ENCODE results near the gene SF3A1. TPM values are rescaled to one million over a fixed set of nuclear protein-coding genes. Genes with fewer than 3 reads are reported as not detected.
A peak's percentile ranks its signal among the peaks of the same experiment; 100 is the strongest.

Gene SF3A1
- total and polyA plus RNA-seq, 9 of the 15 experiments (the other 6 are each of a cell fraction or from before 2014, with no cell fraction given): 6.7 to 228 (median 13.0) TPM

DNA sequence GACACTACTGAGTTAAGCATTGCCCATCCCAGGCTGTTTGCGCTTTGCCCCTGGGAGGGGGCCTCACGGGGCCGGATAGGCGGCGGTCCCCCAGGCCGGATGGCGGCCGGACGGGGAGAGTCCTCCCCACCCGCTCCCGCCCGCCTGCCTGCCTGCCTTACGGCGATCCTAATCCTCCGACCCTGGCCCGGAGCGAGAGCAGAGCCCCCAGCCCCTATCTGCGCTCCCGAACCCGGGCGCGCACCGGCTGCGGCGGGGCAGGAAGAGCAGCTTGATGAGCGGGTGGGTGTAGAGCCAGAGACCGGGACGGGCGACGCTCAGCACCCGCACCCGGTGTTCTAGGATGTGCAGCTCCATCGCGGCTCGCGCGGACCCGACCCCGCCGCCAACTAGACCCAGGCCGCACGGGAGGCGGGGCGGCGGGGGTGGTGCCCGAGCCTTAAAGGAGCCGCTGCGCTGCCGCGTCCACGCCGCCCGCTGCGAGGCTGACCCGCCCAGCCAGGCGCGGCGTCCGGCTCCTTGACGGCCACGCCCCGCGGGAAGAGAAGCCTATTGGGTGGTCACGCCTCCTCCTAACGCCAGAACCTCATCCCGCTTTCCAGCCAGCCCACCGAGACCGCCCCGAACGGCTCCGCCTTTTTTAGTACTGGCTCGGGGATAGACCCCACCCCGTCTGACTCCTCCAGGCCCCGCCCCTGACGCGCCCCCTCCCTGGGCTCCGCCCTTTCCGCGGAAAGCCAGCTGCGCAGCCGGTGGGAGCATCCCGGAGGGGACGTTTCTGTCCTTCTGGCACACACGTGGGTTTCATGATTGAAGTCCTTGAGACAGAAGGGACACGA is 67.3 kb downstream of the SF3A1 start, which contains the start of gene CASTOR1 (continued):
- TF ChIP-seq, protein P1, sequence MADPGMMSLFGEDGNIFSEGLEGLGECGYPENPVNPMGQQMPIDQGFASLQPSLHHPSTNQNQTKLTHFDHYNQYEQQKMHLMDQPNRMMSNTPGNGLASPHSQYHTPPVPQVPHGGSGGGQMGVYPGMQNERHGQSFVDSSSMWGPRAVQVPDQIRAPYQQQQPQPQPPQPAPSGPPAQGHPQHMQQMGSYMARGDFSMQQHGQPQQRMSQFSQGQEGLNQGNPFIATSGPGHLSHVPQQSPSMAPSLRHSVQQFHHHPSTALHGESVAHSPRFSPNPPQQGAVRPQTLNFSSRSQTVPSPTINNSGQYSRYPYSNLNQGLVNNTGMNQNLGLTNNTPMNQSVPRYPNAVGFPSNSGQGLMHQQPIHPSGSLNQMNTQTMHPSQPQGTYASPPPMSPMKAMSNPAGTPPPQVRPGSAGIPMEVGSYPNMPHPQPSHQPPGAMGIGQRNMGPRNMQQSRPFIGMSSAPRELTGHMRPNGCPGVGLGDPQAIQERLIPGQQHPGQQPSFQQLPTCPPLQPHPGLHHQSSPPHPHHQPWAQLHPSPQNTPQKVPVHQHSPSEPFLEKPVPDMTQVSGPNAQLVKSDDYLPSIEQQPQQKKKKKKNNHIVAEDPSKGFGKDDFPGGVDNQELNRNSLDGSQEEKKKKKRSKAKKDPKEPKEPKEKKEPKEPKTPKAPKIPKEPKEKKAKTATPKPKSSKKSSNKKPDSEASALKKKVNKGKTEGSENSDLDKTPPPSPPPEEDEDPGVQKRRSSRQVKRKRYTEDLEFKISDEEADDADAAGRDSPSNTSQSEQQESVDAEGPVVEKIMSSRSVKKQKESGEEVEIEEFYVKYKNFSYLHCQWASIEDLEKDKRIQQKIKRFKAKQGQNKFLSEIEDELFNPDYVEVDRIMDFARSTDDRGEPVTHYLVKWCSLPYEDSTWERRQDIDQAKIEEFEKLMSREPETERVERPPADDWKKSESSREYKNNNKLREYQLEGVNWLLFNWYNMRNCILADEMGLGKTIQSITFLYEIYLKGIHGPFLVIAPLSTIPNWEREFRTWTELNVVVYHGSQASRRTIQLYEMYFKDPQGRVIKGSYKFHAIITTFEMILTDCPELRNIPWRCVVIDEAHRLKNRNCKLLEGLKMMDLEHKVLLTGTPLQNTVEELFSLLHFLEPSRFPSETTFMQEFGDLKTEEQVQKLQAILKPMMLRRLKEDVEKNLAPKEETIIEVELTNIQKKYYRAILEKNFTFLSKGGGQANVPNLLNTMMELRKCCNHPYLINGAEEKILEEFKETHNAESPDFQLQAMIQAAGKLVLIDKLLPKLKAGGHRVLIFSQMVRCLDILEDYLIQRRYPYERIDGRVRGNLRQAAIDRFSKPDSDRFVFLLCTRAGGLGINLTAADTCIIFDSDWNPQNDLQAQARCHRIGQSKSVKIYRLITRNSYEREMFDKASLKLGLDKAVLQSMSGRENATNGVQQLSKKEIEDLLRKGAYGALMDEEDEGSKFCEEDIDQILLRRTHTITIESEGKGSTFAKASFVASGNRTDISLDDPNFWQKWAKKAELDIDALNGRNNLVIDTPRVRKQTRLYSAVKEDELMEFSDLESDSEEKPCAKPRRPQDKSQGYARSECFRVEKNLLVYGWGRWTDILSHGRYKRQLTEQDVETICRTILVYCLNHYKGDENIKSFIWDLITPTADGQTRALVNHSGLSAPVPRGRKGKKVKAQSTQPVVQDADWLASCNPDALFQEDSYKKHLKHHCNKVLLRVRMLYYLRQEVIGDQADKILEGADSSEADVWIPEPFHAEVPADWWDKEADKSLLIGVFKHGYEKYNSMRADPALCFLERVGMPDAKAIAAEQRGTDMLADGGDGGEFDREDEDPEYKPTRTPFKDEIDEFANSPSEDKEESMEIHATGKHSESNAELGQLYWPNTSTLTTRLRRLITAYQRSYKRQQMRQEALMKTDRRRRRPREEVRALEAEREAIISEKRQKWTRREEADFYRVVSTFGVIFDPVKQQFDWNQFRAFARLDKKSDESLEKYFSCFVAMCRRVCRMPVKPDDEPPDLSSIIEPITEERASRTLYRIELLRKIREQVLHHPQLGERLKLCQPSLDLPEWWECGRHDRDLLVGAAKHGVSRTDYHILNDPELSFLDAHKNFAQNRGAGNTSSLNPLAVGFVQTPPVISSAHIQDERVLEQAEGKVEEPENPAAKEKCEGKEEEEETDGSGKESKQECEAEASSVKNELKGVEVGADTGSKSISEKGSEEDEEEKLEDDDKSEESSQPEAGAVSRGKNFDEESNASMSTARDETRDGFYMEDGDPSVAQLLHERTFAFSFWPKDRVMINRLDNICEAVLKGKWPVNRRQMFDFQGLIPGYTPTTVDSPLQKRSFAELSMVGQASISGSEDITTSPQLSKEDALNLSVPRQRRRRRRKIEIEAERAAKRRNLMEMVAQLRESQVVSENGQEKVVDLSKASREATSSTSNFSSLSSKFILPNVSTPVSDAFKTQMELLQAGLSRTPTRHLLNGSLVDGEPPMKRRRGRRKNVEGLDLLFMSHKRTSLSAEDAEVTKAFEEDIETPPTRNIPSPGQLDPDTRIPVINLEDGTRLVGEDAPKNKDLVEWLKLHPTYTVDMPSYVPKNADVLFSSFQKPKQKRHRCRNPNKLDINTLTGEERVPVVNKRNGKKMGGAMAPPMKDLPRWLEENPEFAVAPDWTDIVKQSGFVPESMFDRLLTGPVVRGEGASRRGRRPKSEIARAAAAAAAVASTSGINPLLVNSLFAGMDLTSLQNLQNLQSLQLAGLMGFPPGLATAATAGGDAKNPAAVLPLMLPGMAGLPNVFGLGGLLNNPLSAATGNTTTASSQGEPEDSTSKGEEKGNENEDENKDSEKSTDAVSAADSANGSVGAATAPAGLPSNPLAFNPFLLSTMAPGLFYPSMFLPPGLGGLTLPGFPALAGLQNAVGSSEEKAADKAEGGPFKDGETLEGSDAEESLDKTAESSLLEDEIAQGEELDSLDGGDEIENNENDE (IDR thresholded peaks at IDR 0.05; ENCODE audit: low read depth, low read length): no peak
- no peak for TF ChIP-seq ZNF507 (tag; conservative IDR thresholded peaks at IDR 0.05)
- no peak for TF ChIP-seq CREM (IDR thresholded peaks at IDR 0.05; ENCODE audit: low read depth)
- no peak for TF ChIP-seq SAFB (IDR thresholded peaks at IDR 0.05; ENCODE audit: borderline replicate concordance, low read depth, low read length)
- no peak for TF ChIP-seq MTA1 (IDR thresholded peaks at IDR 0.05; ENCODE audit: borderline replicate concordance)
- TF ChIP-seq U2AF1 (optimal IDR thresholded peaks at IDR 0.05; ENCODE audit: low read depth, low read length): no peak
- TF ChIP-seq TAF1 (IDR thresholded peaks at IDR 0.05; ENCODE audit: control insufficient read depth, extremely low read depth, insufficient read depth, low read length, severe bottlenecking): no peak
- TF ChIP-seq HOMEZ (CRISPR knock-in tag; IDR thresholded peaks at IDR 0.05): no peak
- no peak for TF ChIP-seq HLTF (IDR thresholded peaks at IDR 0.05)
- TF ChIP-seq EP400 (IDR thresholded peaks at IDR 0.05): no peak
- no peak for TF ChIP-seq LEF1 (IDR thresholded peaks at IDR 0.05)
- TF ChIP-seq KLF13 (tag; IDR thresholded peaks at IDR 0.05; ENCODE audit: borderline replicate concordance, low read depth): peak; percentile 56; the same call in 1 of the 2 replicates

Measured in K562 (cell line).